GM23248 (cell line): ENCODE data around the gene OLFM4.

Experiments used
- EZH2 ChIP-seq: fragments of 200-600 bp; sonication (generic); IDR thresholded peaks from 2 replicates; pipeline ENCODE4 v1.6.1; 2018; ENCODE audit warnings: antibody characterized with exemption, mild to moderate bottlenecking; ENCODE audit not compliant: insufficient read depth, poor library complexity, severe bottlenecking
- EZH2phosphoT487 ChIP-seq: fragments of 200-600 bp; sonication (generic); IDR thresholded peaks from 2 replicates; pipeline ENCODE4 v1.6.1; 2018; ENCODE audit warnings: antibody characterized with exemption, moderate library complexity, mild to moderate bottlenecking, low read depth; ENCODE audit not compliant: insufficient read depth

GRCh38 chr13:53045189-53045588 is 16.6 kb downstream of the OLFM4 start:
- no peak for TF ChIP-seq EZH2
- no peak for TF ChIP-seq EZH2phosphoT487
